HEK293 (cell line): ENCODE measurements around the gene MAPKAP1.

Source experiments
- ATF2 ChIP-seq: fragments of 450-650 bp; formaldehyde crosslinking; IDR thresholded peaks from 2 replicates; pipeline ENCODE4 v1.5.1; 2016; ENCODE audit warnings: missing biosample characterization, missing genetic modification characterization, low read depth
- BCL11A ChIP-seq: fragments of 450-650 bp; formaldehyde crosslinking; IDR thresholded peaks from 2 replicates; pipeline ENCODE4 v1.5.1; 2016; ENCODE audit warnings: low read depth, missing biosample characterization, missing genetic modification characterization
- CTCF ChIP-seq: fragments of 450-650 bp; formaldehyde crosslinking; IDR thresholded peaks from 2 replicates; pipeline ENCODE4 v1.5.1; 2016; ENCODE audit warnings: missing biosample characterization, missing genetic modification characterization
- GLI4 ChIP-seq: fragments of 450-650 bp; formaldehyde crosslinking; IDR thresholded peaks from 2 replicates; pipeline ENCODE4 v1.5.1; 2016; ENCODE audit warnings: missing biosample characterization, missing genetic modification characterization
- REST ChIP-seq: fragments of 450-650 bp; formaldehyde crosslinking; IDR thresholded peaks from 2 replicates; pipeline ENCODE4 v1.5.1; 2016; ENCODE audit warnings: missing biosample characterization, missing genetic modification characterization
- ZNF10 ChIP-seq: fragments of 450-650 bp; formaldehyde crosslinking; IDR thresholded peaks from 2 replicates; pipeline ENCODE4 v1.5.1; 2017; ENCODE audit warnings: missing biosample characterization, missing genetic modification characterization
- ZNF112 ChIP-seq: fragments of 450-650 bp; formaldehyde crosslinking; IDR thresholded peaks from 2 replicates; pipeline ENCODE4 v1.5.0; 2017; ENCODE audit warnings: missing biosample characterization, missing genetic modification characterization
- ZNF302 ChIP-seq: fragments of 450-650 bp; formaldehyde crosslinking; IDR thresholded peaks from 2 replicates; pipeline ENCODE4 v1.5.1; 2016; ENCODE audit warnings: missing biosample characterization, missing genetic modification characterization, low read depth
- ZNF354C ChIP-seq: fragments of 450-650 bp; formaldehyde crosslinking; IDR thresholded peaks from 2 replicates; pipeline ENCODE4 v1.5.1; 2016; ENCODE audit warnings: missing biosample characterization, missing genetic modification characterization, low read depth, borderline replicate concordance
- ZNF658 ChIP-seq: fragments of 450-650 bp; formaldehyde crosslinking; IDR thresholded peaks from 2 replicates; pipeline ENCODE4; 2016; ENCODE audit warnings: missing biosample characterization, missing genetic modification characterization
- ZNF677 ChIP-seq: fragments of 450-650 bp; IDR thresholded peaks from 2 replicates; pipeline ENCODE4 v1.5.0; 2018; ENCODE audit warnings: missing biosample characterization, mild to moderate bottlenecking, missing genetic modification characterization, moderate library complexity

- TF ChIP-seq CTCF (tag by site-specific recombination), result no peak
- TF ChIP-seq ZNF658 (tag by site-specific recombination), result no peak
- no peak for TF ChIP-seq GLI4 (tag by site-specific recombination)
- TF ChIP-seq BCL11A (tag by site-specific recombination), result no peak
- TF ChIP-seq ZNF10 (tag by site-specific recombination), result no peak
- no peak for TF ChIP-seq ZNF354C (tag by site-specific recombination)
- TF ChIP-seq ZNF302, result no peak
- no peak for TF ChIP-seq ZNF112
- TF ChIP-seq ATF2, result no peak
- TF ChIP-seq ZNF677 (tag by site-specific recombination), result no peak
- TF ChIP-seq REST (tag by site-specific recombination), result no peak
These were observed 147.8 kb downstream of the MAPKAP1 start for GRCh38 chr9:125559194-125559593.
